H9 (cell line): ENCODE data around the gene RIBC2. TPM values are rescaled to one million over a fixed set of nuclear protein-coding genes. Genes with fewer than 3 reads are reported as not detected.

Experiments
- DNase-seq: peaks from one replicate; pipeline ENCODE4 v3.0.0-alpha.2; 2017
- H2AFZ ChIP-seq: one replicate; pipeline ENCODE4 v1.6.1; 2013; ENCODE audit warnings: mild to moderate bottlenecking, low read length, control low read depth, moderate library complexity
- H2AK5ac ChIP-seq: 2 replicates; pipeline ENCODE4 v1.6.1; 2013; ENCODE audit warnings: low read length, control low read depth, mixed read lengths; ENCODE audit not compliant: insufficient read length
- H2BK120ac ChIP-seq: one replicate; pipeline ENCODE4 v1.6.1; 2013; ENCODE audit warnings: low read depth, mild to moderate bottlenecking, low read length, control low read depth, inconsistent platforms; ENCODE audit not compliant: poor library complexity, severe bottlenecking
- H2BK12ac ChIP-seq: 2 replicates; pipeline ENCODE4 v1.6.1; 2013; ENCODE audit warnings: low read length, control low read depth, mixed read lengths, low read depth; ENCODE audit not compliant: insufficient read length
- H2BK15ac ChIP-seq: 2 replicates; pipeline ENCODE4 v1.6.1; 2013; ENCODE audit warnings: low read depth, low read length, control low read depth
- H2BK20ac ChIP-seq: one replicate; pipeline ENCODE4 v1.6.1; 2013; ENCODE audit warnings: low read depth, mild to moderate bottlenecking, low read length, control low read depth, inconsistent platforms; ENCODE audit not compliant: poor library complexity, severe bottlenecking
- H2BK5ac ChIP-seq: 2 replicates; pipeline ENCODE4 v1.6.1; 2013; ENCODE audit warnings: low read length, control low read depth, mixed read lengths; ENCODE audit not compliant: insufficient read length
- H3K14ac ChIP-seq: 2 replicates; pipeline ENCODE4 v1.6.1; 2013; ENCODE audit warnings: low read length, control low read depth; ENCODE audit not compliant: insufficient read depth
- H3K18ac ChIP-seq: 2 replicates; pipeline ENCODE4 v1.6.1; 2013; ENCODE audit warnings: low read depth, mild to moderate bottlenecking, mixed read lengths, low read length, control low read depth; ENCODE audit not compliant: insufficient read length
- H3K23ac ChIP-seq: 2 replicates; pipeline ENCODE4 v1.6.1; 2013; ENCODE audit warnings: low read length, control low read depth, mixed read lengths, low read depth; ENCODE audit not compliant: insufficient read length
- H3K23me2 ChIP-seq: 2 replicates; pipeline ENCODE4 v1.6.1; 2013; ENCODE audit warnings: low read depth, mild to moderate bottlenecking, mixed read lengths, low read length, control low read depth; ENCODE audit not compliant: insufficient read length, poor library complexity, severe bottlenecking
- H3K27ac ChIP-seq: 2 replicates; pipeline ENCODE4 v1.5.1; 2013; ENCODE audit warnings: low read length, control low read depth, mixed read lengths, low read depth; ENCODE audit not compliant: insufficient read length
- H3K27me3 ChIP-seq: 2 replicates; pipeline ENCODE4 v1.6.1; 2013; ENCODE audit warnings: low read length, control low read depth, inconsistent platforms; ENCODE audit not compliant: insufficient read depth
- H3K4ac ChIP-seq: 2 replicates; pipeline ENCODE4 v1.6.1; 2013; ENCODE audit warnings: low read depth, mild to moderate bottlenecking, control low read depth, inconsistent platforms, low read length, moderate library complexity
- H3K4me1 ChIP-seq: 2 replicates; pipeline ENCODE4 v1.6.1; 2013; ENCODE audit warnings: low read length, control low read depth, inconsistent platforms; ENCODE audit not compliant: insufficient read depth
- H3K4me2 ChIP-seq: 2 replicates; pipeline ENCODE4 v1.6.1; 2013; ENCODE audit warnings: low read length, control low read depth, mixed read lengths; ENCODE audit not compliant: insufficient read length, insufficient read depth
- H3K56ac ChIP-seq: 2 replicates; pipeline ENCODE4 v1.6.1; 2013; ENCODE audit warnings: low read depth, mild to moderate bottlenecking, mixed read lengths, low read length, control low read depth; ENCODE audit not compliant: insufficient read length
- H3K79me1 ChIP-seq: 2 replicates; pipeline ENCODE4 v1.6.1; 2013; ENCODE audit warnings: low read depth, mild to moderate bottlenecking, moderate library complexity, low read length, control low read depth, inconsistent platforms; ENCODE audit not compliant: insufficient read depth, poor library complexity, severe bottlenecking
- H3K79me2 ChIP-seq: 2 replicates; pipeline ENCODE4 v1.6.1; 2013; ENCODE audit warnings: low read length, control low read depth, inconsistent platforms; ENCODE audit not compliant: insufficient read depth
- H3K9ac ChIP-seq: 2 replicates; pipeline ENCODE4 v1.6.1; 2013; ENCODE audit warnings: low read length, control low read depth, mixed read lengths; ENCODE audit not compliant: insufficient read length; ENCODE audit errors: extremely low read depth
- H3K9me3 ChIP-seq: one replicate; pipeline ENCODE4 v1.6.1; 2013; ENCODE audit warnings: low read depth, low read length, inconsistent platforms; ENCODE audit not compliant: control insufficient read depth
- H3T11ph ChIP-seq: one replicate; pipeline ENCODE4 v1.6.1; 2013; ENCODE audit warnings: mild to moderate bottlenecking, low read length, control low read depth, inconsistent platforms
- H4K20me1 ChIP-seq: one replicate; pipeline ENCODE4 v1.6.1; 2013; ENCODE audit not compliant: control insufficient read depth, insufficient read length, insufficient read depth
- H4K5ac ChIP-seq: 2 replicates; pipeline ENCODE4 v1.6.1; 2013; ENCODE audit warnings: low read depth, mild to moderate bottlenecking, mixed read lengths, low read length, control low read depth; ENCODE audit not compliant: insufficient read length
- H4K8ac ChIP-seq: replicated peaks from 2 replicates; pipeline ENCODE4 v1.6.1; 2013; ENCODE audit warnings: low read length, control low read depth, mixed read lengths, low read depth; ENCODE audit not compliant: insufficient read length
- H4K91ac ChIP-seq: 2 replicates; pipeline ENCODE4 v1.6.1; 2013; ENCODE audit warnings: low read depth, mild to moderate bottlenecking, moderate library complexity, mixed read lengths, low read length, control low read depth; ENCODE audit not compliant: insufficient read length
- H3K27ac Mint-ChIP-seq, 3 experiments: 2 replicates in 2 of 3; 3 replicates in 1 of 3; pipeline ENCODE4 v1.8.0; 2020 to 2021; ENCODE audit warnings: mixed read lengths in 3 of 3, mild to moderate bottlenecking in 1 of 3, moderate library complexity in 1 of 3
- H3K27me3 Mint-ChIP-seq: 2 replicates; pipeline ENCODE4 v1.8.0; 2021; ENCODE audit warnings: low read depth, mild to moderate bottlenecking, moderate library complexity, mixed read lengths
- H3K36me3 Mint-ChIP-seq, 3 experiments: 2 replicates in 2 of 3; 3 replicates in 1 of 3; pipeline ENCODE4 v1.8.0; 2020 to 2021; ENCODE audit warnings: low read depth in 3 of 3, mixed read lengths in 3 of 3; ENCODE audit not compliant: insufficient read depth in 1 of 3
- H3K4me1 Mint-ChIP-seq, 2 experiments: 2 replicates each; pipeline ENCODE4 v1.8.0; 2020; ENCODE audit warnings: mixed read lengths in 2 of 2
- H3K4me3 Mint-ChIP-seq, 2 experiments: 2 replicates in 1 of 2; 3 replicates in 1 of 2; pipeline ENCODE4 v1.8.0; 2020 to 2021; ENCODE audit warnings: mild to moderate bottlenecking in 2 of 2, mixed read lengths in 2 of 2, moderate library complexity in 1 of 2
- H3K9me3 Mint-ChIP-seq, 2 experiments: 2 replicates in 1 of 2; 3 replicates in 1 of 2; pipeline ENCODE4 v1.8.0; 2020; ENCODE audit warnings: mild to moderate bottlenecking in 2 of 2, mixed read lengths in 2 of 2, moderate library complexity in 1 of 2
- WGBS: extraction: QIAGEN DNeasy Blood & Tissue Kit; methylation state at CpG from one replicate; pipeline ENCODE4 v1.1.7; 2013; ENCODE audit warnings: missing lambda C conversion rate, low lambda C conversion rate, mixed read lengths; ENCODE audit not compliant: insufficient read length; ENCODE audit errors: extremely low coverage; 5-methylcytosine and 5-hydroxymethylcytosine counted together
- total RNA-seq: library from RNA; stranded (reverse); gene quantifications from 2 replicates; pipeline ENCODE4 v1.2.1, GENCODE V29; 2021
- TF ChIP-seq, protein P1 (sequence below): fragments of 200-600 bp; sonication (generic); conservative IDR thresholded peaks from 3 replicates; pipeline ENCODE4 v1.8.0; 2021; ENCODE audit warnings: antibody characterized with exemption, mild to moderate bottlenecking

Gene RIBC2
- total RNA-seq, 1 experiment from 2014 or later: 4.1 TPM

DNA sequence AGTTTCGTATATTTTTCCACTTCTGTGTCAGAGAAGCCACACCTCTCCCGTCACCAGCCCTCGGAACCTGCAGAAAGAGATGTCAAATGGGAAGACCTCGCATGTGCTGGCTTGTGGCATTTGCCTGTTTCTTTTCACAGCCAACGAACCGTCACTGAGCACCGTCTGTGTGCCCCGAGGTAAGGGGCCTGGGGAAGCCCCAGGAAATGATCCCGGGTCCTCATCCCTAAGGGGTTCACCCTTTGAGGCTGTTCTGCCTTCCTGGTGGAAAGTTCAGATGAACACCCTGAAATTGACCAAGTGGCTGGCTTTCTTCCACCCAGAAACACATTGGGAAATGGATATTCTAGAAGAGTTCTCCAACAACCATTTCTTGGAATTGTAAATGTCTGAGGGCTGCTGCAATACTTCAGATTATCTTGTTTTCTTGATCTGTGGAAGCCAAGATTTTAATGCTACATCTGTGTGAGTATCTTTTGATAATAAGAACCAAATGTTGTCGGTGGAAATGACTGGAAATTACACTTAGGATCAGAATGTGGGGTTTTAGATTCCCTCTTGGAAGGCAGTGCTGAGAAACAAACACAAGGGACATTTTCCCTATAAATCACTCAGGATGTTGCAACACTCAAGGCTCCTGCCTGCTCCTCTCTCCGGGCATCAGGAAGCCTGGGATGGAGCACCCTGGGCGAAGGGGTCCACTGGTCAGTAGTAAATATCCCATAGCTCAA, 37.6 kb downstream of the RIBC2 start:
- no peak overlapping the region for H2BK120ac ChIP-seq
- H3K14ac ChIP-seq: no peak overlapping the region
- H3K27ac ChIP-seq: no peak overlapping the region
- H2BK20ac ChIP-seq: no peak overlapping the region
- H3K9me3 ChIP-seq: no peaks in the 10 kb centered on the region
- H3K27ac Mint-ChIP-seq: peak overlapping the region in 1 of 3 experiments; percentile 63; a peak in 1 of 7 replicates
- H3K9me3 Mint-ChIP-seq: no peaks in the 10 kb centered on the region
- H2AK5ac ChIP-seq: no peak overlapping the region
- no peak overlapping the region for H3K4ac ChIP-seq
- no CpG with 5 or more reads among the region's 12 CpGs for WGBS
- no peak overlapping the region for H3K4me3 Mint-ChIP-seq
- TF ChIP-seq, protein P1, sequence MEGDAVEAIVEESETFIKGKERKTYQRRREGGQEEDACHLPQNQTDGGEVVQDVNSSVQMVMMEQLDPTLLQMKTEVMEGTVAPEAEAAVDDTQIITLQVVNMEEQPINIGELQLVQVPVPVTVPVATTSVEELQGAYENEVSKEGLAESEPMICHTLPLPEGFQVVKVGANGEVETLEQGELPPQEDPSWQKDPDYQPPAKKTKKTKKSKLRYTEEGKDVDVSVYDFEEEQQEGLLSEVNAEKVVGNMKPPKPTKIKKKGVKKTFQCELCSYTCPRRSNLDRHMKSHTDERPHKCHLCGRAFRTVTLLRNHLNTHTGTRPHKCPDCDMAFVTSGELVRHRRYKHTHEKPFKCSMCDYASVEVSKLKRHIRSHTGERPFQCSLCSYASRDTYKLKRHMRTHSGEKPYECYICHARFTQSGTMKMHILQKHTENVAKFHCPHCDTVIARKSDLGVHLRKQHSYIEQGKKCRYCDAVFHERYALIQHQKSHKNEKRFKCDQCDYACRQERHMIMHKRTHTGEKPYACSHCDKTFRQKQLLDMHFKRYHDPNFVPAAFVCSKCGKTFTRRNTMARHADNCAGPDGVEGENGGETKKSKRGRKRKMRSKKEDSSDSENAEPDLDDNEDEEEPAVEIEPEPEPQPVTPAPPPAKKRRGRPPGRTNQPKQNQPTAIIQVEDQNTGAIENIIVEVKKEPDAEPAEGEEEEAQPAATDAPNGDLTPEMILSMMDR: no peak
- H3K27me3 Mint-ChIP-seq: peaks cover 9% of the 10 kb centered on the region
- no peak overlapping the region for H3K9ac ChIP-seq
- H4K5ac ChIP-seq: no peak overlapping the region
- no peak overlapping the region for H3K23ac ChIP-seq
- H2BK12ac ChIP-seq: no peak overlapping the region
- H2BK5ac ChIP-seq: no peak overlapping the region
- no peaks in the 10 kb centered on the region for H4K20me1 ChIP-seq
- no peak overlapping the region for H2BK15ac ChIP-seq
- no peaks in the 10 kb centered on the region for H3K79me2 ChIP-seq
- no peaks in the 10 kb centered on the region for H3K4me1 ChIP-seq
- H3K79me1 ChIP-seq: no peaks in the 10 kb centered on the region
- H3K18ac ChIP-seq: no peak overlapping the region
- H3K23me2 ChIP-seq: no peaks in the 10 kb centered on the region
- H4K8ac ChIP-seq: no peak overlapping the region
- no peak for DNase-seq
- H3K36me3 Mint-ChIP-seq: no peaks in the 10 kb centered on the region
- no peak overlapping the region for H3K4me2 ChIP-seq
- no peak overlapping the region for H3K56ac ChIP-seq
- no peak overlapping the region for H3T11ph ChIP-seq
- H4K91ac ChIP-seq: no peak overlapping the region
- H3K27me3 ChIP-seq: no peaks in the 10 kb centered on the region
- H3K4me1 Mint-ChIP-seq: no peaks in the 10 kb centered on the region
- no peak overlapping the region for H2AFZ ChIP-seq
